OCI-LY7 (cell line): ENCODE measurements around the gene ACTA2.

Experiments used
- CTCF ChIP-seq: fragments of 200-600 bp; sonication (generic); conservative IDR thresholded peaks from 2 replicates; pipeline ENCODE4 v1.5.1; 2014; ENCODE audit warnings: mild to moderate bottlenecking, antibody characterized with exemption, low read length, moderate library complexity, mixed read lengths
- EZH2phosphoT487 ChIP-seq: fragments of 200-600 bp; sonication (generic); IDR thresholded peaks from 2 replicates; pipeline ENCODE4 v1.6.1; 2018; ENCODE audit warnings: low read depth, borderline replicate concordance, mild to moderate bottlenecking, mixed run types, antibody characterized with exemption, low read length, moderate library complexity, mixed read lengths

GRCh38 chr10:88953662-88954061, 1.1 kb upstream of the ACTA2 start:
- TF ChIP-seq CTCF: no peak
- TF ChIP-seq EZH2phosphoT487: no peak
